Measurements from ENCODE around the gene NPLOC4. TPM values are rescaled to one million over a fixed set of nuclear protein-coding genes. Genes with fewer than 3 reads are reported as not detected.

NPLOC4 gene
- total and polyA plus RNA-seq, 2 of the 8 experiments (the other 6 are each of a cell fraction or from before 2014, with no cell fraction given), result 70.7 to 92.7 TPM

DNA sequence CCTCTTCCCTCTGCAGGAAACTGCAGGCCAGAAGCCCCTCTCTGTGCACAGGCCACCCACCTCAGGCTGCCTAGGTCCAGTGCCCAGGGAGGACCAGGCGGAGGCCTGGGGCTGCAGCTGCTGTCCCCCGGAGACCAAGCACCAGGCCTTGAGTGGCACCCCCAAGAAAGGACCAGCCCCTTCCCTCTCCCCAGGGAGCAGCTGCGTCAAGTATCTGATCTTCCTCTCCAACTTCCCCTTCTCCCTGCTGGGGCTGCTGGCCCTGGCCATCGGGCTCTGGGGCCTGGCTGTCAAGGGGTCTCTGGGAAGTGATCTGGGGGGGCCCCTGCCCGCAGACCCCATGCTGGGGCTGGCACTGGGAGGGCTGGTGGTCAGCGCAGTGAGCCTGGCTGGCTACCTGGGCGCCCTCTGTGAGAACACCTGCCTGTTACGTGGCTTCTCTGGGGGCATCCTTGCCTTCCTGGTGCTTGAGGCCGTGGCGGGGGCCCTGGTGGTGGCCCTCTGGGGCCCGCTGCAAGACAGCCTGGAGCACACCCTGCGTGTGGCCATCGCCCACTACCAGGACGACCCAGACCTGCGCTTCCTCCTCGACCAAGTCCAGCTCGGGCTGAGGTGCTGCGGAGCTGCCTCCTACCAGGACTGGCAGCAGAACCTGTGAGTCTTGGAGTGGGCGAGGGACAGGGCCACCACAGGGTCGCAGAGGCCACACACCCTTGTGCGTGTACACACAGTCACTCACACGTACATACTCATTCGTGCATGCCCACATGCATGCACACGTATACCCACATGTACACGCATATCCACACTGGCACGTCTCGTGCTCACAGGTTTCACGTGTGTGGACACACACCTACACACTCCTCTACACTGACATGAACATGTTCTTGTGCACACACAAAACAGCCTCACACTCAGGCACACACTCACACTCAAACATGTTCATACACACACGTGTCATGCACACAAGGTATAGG, 8.4 kb upstream of the NPLOC4 start:
- Histone ChIP-seq H3K4me2 (ENCODE audit: insufficient read depth in 1 of 2, low read depth in 2 of 2, low read length in 2 of 2) (no peak overlapping the region), H2BK15ac (ENCODE audit: low read length) (peak overlapping the region; percentile 84; the same call in 1 of the 2 replicates)

More for the DNA sequence above, 8.4 kb upstream of the NPLOC4 start:
- H3K18ac ChIP-seq (ENCODE audit: extremely low read depth, low read length), result no peak overlapping the region
- no peaks in the 10 kb centered on the region for H3K9me3 ChIP-seq (ENCODE audit: insufficient read depth in 2 of 2, low read depth in 1 of 2, low read length in 1 of 2)
- no peak overlapping the region for H3K23ac ChIP-seq (ENCODE audit: insufficient read length)
- H4K91ac ChIP-seq (replicated peaks; ENCODE audit: insufficient read length, low read length), result no peak overlapping the region
- H3K79me1 ChIP-seq (ENCODE audit: low read depth, low read length), result peaks cover 3% of the 10 kb centered on the region; the same call in 1 of the 2 replicates
- peaks cover 0 to 3% (median 1%) of the 10 kb centered on the region in 4 experiments; a peak in 3 of 8 replicates for H3K36me3 ChIP-seq (ENCODE audit: control insufficient read depth in 2 of 4, insufficient read depth in 4 of 4, low read length in 3 of 4)
- peak overlapping the region; percentile 7; the same call in 1 of the 2 replicates for H2AK5ac ChIP-seq (ENCODE audit: low read depth, low read length)
- H3K56ac ChIP-seq (replicated peaks; ENCODE audit: insufficient read length, low read depth, low read length), result no peak overlapping the region
- peaks cover 0 to 2% of the 10 kb centered on the region in 2 experiments for H4K20me1 ChIP-seq (replicated peaks in 1 of 2; ENCODE audit: control insufficient read depth in 1 of 2, insufficient read depth in 2 of 2, low read length in 2 of 2)
- no peak overlapping the region for H2BK5ac ChIP-seq (ENCODE audit: low read depth, low read length)
- H2BK12ac ChIP-seq (ENCODE audit: low read depth, low read length), result no peak overlapping the region
- DNase-seq (ENCODE audit: low read depth in 1 of 2, low spot score in 2 of 2), result no peak
- POLR2A ChIA-PET (ENCODE audit: partially characterized antibody), result interaction anchor here (1.1 to 4.4 kb wide), 3 partner anchors 12 to 19 kb away, joined by 3 to 23 read pairs (median 16); partner anchors contain the start of gene PDE6G
- no peak for FAIRE-seq
- H2BK120ac ChIP-seq (replicated peaks; ENCODE audit: low read depth, low read length), result no peak overlapping the region
- H3K23me2 ChIP-seq (ENCODE audit: low read depth, low read length), result peaks cover 10% of the 10 kb centered on the region
- no peaks in the 10 kb centered on the region for H3K79me2 ChIP-seq (ENCODE audit: control insufficient read depth in 1 of 2, insufficient read depth in 2 of 2, low read length in 2 of 2)
- H3K4ac ChIP-seq (replicated peaks; ENCODE audit: insufficient read length, low read depth, low read length), result peak overlapping the region; percentile 38
- H3K4me1 ChIP-seq (replicated peaks in 1 of 4; ENCODE audit: control insufficient read depth in 3 of 4, insufficient read depth in 4 of 4, low read length in 3 of 4), result peaks cover 0 to 14% (median 1%) of the 10 kb centered on the region in 4 experiments; a peak in 4 of 7 replicates
- no peak overlapping the region; the same call in 1 of the 2 replicates for H2BK20ac ChIP-seq (ENCODE audit: low read length)
- H3K27me3 ChIP-seq (replicated peaks in 1 of 4; ENCODE audit: control insufficient read depth in 3 of 4, extremely low read depth in 1 of 4, insufficient read depth in 3 of 4, low read length in 3 of 4), result peaks cover 2 to 15% (median 9%) of the 10 kb centered on the region in 4 experiments; a peak in 5 of 7 replicates
- 89% methylated on average over 29 of the region's 29 CpGs; no CpG with 5 or more reads in 1 of the 2 experiments for WGBS, 2 experiments (ENCODE audit: extremely low coverage in 1 of 2, insufficient coverage in 1 of 2, insufficient read length in 1 of 2, insufficient replicate concordance in 2 of 2, low coverage in 1 of 2, low lambda C conversion rate in 2 of 2, missing lambda C conversion rate in 1 of 2)
- H4K5ac ChIP-seq (ENCODE audit: insufficient read length, low read depth, low read length), result no peak overlapping the region
- H3K14ac ChIP-seq (ENCODE audit: insufficient read length), result no peak overlapping the region
- TF ChIP-seq NRF1 (IDR thresholded peaks at IDR 0.05; ENCODE audit: low read depth, low read length) (no peak), EZH2 (IDR thresholded peaks at IDR 0.05; ENCODE audit: low read depth, low read length, severe bottlenecking) (no peak), TEAD4 (IDR thresholded peaks at IDR 0.05; ENCODE audit: low read depth, low read length) (no peak), EGR1 (IDR thresholded peaks at IDR 0.05; ENCODE audit: borderline replicate concordance, low read depth, low read length) (no peak), CBX5 (IDR thresholded peaks at IDR 0.05; ENCODE audit: low read depth, low read length) (no peak), CREB1 (IDR thresholded peaks at IDR 0.05) (no peak), KDM1A (IDR thresholded peaks at IDR 0.05; ENCODE audit: borderline replicate concordance, low read length) (no peak), CTBP2 (IDR thresholded peaks at IDR 0.05; ENCODE audit: borderline replicate concordance, insufficient read depth, insufficient read length, low read length) (no peak), BRCA1 (IDR thresholded peaks at IDR 0.05; ENCODE audit: low read depth, low read length) (no peak)
- TF ChIP-seq, protein P1, sequence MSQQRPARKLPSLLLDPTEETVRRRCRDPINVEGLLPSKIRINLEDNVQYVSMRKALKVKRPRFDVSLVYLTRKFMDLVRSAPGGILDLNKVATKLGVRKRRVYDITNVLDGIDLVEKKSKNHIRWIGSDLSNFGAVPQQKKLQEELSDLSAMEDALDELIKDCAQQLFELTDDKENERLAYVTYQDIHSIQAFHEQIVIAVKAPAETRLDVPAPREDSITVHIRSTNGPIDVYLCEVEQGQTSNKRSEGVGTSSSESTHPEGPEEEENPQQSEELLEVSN (IDR thresholded peaks at IDR 0.05), result no peak
- no peak overlapping the region for H3K27ac ChIP-seq (ENCODE audit: low read depth, low read length)
- no peak overlapping the region for H4K8ac ChIP-seq (ENCODE audit: extremely low read depth, insufficient read depth, low read length)
- CTCF ChIA-PET (ENCODE audit: partially characterized antibody), result interaction anchor here (0.6 to 3.5 kb wide), 4 partner anchors 15 to 284 kb away, joined by 3 to 9 read pairs (median 3); no protein-coding TSS in a partner anchor
- H3K9ac ChIP-seq (replicated peaks in 1 of 4; ENCODE audit: extremely low read depth in 1 of 4, low read depth in 3 of 4, low read length in 3 of 4), result no peak overlapping the region
- no peak overlapping the region for H2AFZ ChIP-seq (ENCODE audit: low read length)
- H3K4me3 ChIP-seq (ENCODE audit: extremely low read depth in 1 of 4, insufficient read depth in 2 of 4, low read depth in 3 of 4, low read length in 4 of 4), result no peak overlapping the region

Measured in H1 (cell line).